Measurements from ENCODE around the gene SLC41A2. TPM values are rescaled to one million over a fixed set of nuclear protein-coding genes. Genes with fewer than 3 reads are reported as not detected.

SLC41A2 gene, protein sequence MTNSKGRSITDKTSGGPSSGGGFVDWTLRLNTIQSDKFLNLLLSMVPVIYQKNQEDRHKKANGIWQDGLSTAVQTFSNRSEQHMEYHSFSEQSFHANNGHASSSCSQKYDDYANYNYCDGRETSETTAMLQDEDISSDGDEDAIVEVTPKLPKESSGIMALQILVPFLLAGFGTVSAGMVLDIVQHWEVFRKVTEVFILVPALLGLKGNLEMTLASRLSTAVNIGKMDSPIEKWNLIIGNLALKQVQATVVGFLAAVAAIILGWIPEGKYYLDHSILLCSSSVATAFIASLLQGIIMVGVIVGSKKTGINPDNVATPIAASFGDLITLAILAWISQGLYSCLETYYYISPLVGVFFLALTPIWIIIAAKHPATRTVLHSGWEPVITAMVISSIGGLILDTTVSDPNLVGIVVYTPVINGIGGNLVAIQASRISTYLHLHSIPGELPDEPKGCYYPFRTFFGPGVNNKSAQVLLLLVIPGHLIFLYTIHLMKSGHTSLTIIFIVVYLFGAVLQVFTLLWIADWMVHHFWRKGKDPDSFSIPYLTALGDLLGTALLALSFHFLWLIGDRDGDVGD
- total RNA-seq (2022; extraction: Qiagen RNA extraction) = 16.1 to 23.4 TPM (median 20.8 TPM) in 5 replicates

DNA sequence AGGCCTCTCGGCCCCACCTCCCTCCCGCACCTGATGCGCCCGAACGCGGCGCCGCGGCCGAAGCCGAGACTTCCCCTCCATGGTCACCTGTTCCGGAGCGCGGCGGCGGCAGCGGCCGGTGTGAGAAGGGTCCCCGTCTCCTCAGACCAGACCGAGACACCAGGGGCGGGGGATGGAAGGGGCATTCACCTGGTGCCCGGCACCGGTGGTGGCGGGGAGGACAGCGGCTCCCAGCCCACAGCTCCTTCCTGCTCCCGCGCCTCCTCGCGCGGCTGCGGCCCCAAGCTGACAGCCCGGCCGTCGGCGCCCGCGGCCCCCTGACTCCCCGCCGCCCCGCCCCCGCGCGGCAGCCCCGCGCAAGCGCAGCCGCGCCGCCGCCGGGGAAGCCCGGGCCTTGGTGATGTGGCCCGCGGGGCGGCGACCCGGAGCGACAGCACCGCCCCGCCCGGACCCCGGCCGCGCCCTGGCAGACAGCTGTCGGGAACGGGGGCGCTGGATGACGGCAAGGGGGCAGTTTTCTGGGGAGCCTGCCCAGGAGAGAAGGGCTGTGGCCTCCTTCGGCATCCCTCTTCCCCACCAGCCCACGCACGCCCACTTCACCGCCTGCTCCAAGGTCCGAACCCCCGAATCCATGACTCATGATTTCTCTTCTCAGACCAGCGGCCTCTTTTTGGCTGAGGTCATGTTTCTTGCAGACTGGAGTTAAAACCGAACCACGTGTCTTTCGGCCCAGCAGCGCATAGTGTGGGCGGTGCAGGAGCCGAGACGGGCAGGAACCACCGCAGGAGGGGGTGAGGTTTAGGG, at the start of gene SLC41A2:
Gene SLC41A2, minus strand, starts transcription at position 290 of the 804 bp plus-strand sequence. CDS start 29,763 bp downstream, outside the sequence.

DNA sequence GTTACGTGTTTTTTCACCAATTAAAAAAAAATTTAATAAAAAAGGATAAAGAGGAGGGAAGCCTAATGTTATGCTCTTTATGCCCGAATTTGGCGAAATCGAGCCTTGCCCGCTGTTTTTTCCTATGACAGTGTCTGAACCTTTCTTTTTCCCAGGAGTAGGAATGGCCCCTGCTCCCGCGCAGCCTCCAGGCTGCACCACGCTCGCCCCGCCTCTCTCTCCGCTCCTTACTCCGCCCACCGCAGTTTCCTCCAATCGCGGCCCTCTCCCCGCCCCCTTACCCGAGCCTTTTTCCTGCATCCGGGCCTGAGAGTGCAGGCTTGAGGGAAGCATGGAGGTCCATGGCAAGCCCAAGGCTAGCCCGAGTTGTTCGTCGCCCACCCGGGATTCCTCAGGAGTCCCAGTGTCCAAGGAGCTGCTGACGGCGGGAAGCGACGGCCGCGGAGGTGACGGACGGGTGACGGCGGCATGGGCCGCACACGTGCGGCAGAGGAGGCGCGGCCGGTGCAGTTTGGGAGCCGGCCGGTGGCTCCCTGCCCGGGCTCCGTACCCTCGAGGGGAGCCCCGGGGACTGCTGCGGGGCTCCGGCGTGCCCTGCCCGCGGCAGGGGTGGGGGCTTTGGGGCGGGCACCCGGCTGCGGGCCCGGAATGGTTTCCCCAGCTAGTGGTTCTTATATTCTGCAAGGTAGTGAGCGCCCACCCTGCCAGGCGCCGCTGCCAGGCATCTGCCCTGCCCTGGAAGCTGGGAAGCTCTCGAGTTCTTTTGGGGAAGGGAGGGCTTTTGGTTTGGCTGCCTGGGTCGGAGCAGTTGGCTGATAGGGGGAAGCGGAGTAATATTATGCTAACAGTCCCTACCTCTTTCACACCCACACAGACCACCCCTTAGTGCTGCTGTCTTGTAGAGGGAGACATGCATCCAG, 28.2 kb upstream of the SLC41A2 start, which contains the start of gene NOPCHAP1:
Gene NOPCHAP1, plus strand, starts transcription at position 295 of the 920 bp plus-strand sequence. Its CDS starts 37 bp downstream, at position 332.

Other genes starting within 250 kb of the SLC41A2 start
- gene NOPCHAP1, start 28.0 kb upstream of the SLC41A2 start, total RNA-seq (2022; extraction: Qiagen RNA extraction) = 30.4 to 37.4 TPM (median 34.8 TPM) in 5 replicates
- 2.4 to 3.6 TPM (median 3.2 TPM) in 5 replicates for gene ALDH1L2, start 126.2 kb upstream of the SLC41A2 start, total RNA-seq (2022; extraction: Qiagen RNA extraction)
- 17.7 to 25.3 TPM (median 23.2 TPM) in 5 replicates for gene WASHC4, start 149.4 kb upstream of the SLC41A2 start, total RNA-seq (2022; extraction: Qiagen RNA extraction)